SK-N-SH (cell line): ENCODE measurements around the gene XRN2. TPM values are rescaled to one million over a fixed set of nuclear protein-coding genes. Genes with fewer than 3 reads are reported as not detected.

Experiments
- CTCF ChIA-PET: fragments of 300-600, 350-600 bp; formaldehyde crosslinking; extraction: SDS; loops from one replicate; lab custom pipeline; 2021; lab: Yijun Ruan, JAX
- POLR2A ChIA-PET: fragments of 350-600 bp; sonication (Branson Sonifier 250); formaldehyde crosslinking; extraction: SDS; loops from one replicate; lab custom pipeline; 2020; ENCODE audit warnings: antibody characterized with exemption, inconsistent platforms; lab: Yijun Ruan, JAX
- DNase-seq: peaks from one replicate; pipeline ENCODE4 v3.0.0; 2012
- H2AFZ ChIP-seq: fragments of 200-600 bp; sonication (generic); 2 replicates; pipeline ENCODE4 v1.8.1; 2016; ENCODE audit warnings: antibody characterized with exemption, mild to moderate bottlenecking, low read depth
- H3F3A ChIP-seq: fragments of 200-600 bp; sonication (generic); replicated peaks from 2 replicates; pipeline ENCODE3; 2016; ENCODE audit warnings: antibody characterized with exemption, mild to moderate bottlenecking; ENCODE audit not compliant: insufficient read depth
- H3K27ac ChIP-seq, 2 experiments: fragments of 200-500 bp in 1 of 2; fragments of 200-600 bp in 1 of 2; sonication (Bioruptor generic) in 1 of 2; sonication (generic), shearing (Covaris generic) in 1 of 2; 2 replicates each; pipeline versions ENCODE4 v1.5.1 to v1.6.1; 2014 to 2016; ENCODE audit warnings: low read depth in 2 of 2, inconsistent platforms in 1 of 2, low read length in 1 of 2, mild to moderate bottlenecking in 1 of 2, mixed read lengths in 1 of 2
- H3K27me3 ChIP-seq: fragments of 200-600 bp; sonication (generic), shearing (Covaris generic); 2 replicates; pipeline ENCODE4 v1.6.1; 2016; ENCODE audit warnings: mixed run types; ENCODE audit not compliant: insufficient read depth
- H3K36me3 ChIP-seq, 2 experiments: fragments of 200-500 bp in 1 of 2; fragments of 200-600 bp in 1 of 2; sonication (Bioruptor generic) in 1 of 2; sonication (generic) in 1 of 2; replicated peaks in 1 of 2; 2 replicates each; pipeline versions ENCODE3 to v1.5.1; 2014 to 2016; ENCODE audit warnings: low read length in 1 of 2, mild to moderate bottlenecking in 1 of 2; ENCODE audit not compliant: insufficient read depth in 2 of 2, control insufficient read depth in 1 of 2
- H3K4me1 ChIP-seq, 2 experiments: fragments of 200-500 bp in 1 of 2; fragments of 200-600 bp in 1 of 2; sonication (Bioruptor generic) in 1 of 2; sonication (generic), shearing (Covaris generic) in 1 of 2; 2 replicates each; pipeline versions ENCODE4 v1.5.1 to v1.6.1; 2014 to 2016; ENCODE audit warnings: low read depth in 1 of 2, low read length in 1 of 2, mixed run types in 1 of 2; ENCODE audit not compliant: insufficient read depth in 2 of 2, control insufficient read depth in 1 of 2
- H3K4me2 ChIP-seq: fragments of 200-600 bp; sonication (generic), shearing (Covaris generic); 2 replicates; pipeline ENCODE4 v1.6.1; 2017; ENCODE audit warnings: mixed run types
- H3K4me3 ChIP-seq, 2 experiments: fragments of 200-500 bp in 1 of 2; fragments of 200-600 bp in 1 of 2; sonication (Bioruptor generic) in 1 of 2; sonication (generic), shearing (Covaris generic) in 1 of 2; 2 replicates each; pipeline versions ENCODE4 v1.5.1 to v1.8.1; 2014 to 2016; ENCODE audit warnings: low read depth in 2 of 2, inconsistent platforms in 1 of 2, low read length in 1 of 2, mild to moderate bottlenecking in 1 of 2, mixed read lengths in 1 of 2, moderate library complexity in 1 of 2
- H3K79me2 ChIP-seq: fragments of 200-600 bp; sonication (generic); 2 replicates; pipeline ENCODE4 v1.8.1; 2017; ENCODE audit warnings: mild to moderate bottlenecking; ENCODE audit not compliant: insufficient read depth
- H3K9ac ChIP-seq: fragments of 200-600 bp; sonication (generic); 2 replicates; pipeline ENCODE4 v1.6.1; 2017; ENCODE audit warnings: mixed run types
- H3K9me2 ChIP-seq: fragments of 200-600 bp; sonication (generic); 2 replicates; pipeline ENCODE4 v1.6.1; 2017; ENCODE audit warnings: mixed run types
- H3K9me3 ChIP-seq: fragments of 200-600 bp; sonication (generic); 2 replicates; pipeline ENCODE4 v1.6.1; 2017; ENCODE audit warnings: mixed run types, mild to moderate bottlenecking, moderate library complexity
- H4K20me1 ChIP-seq: fragments of 200-600 bp; sonication (generic); 2 replicates; pipeline ENCODE4 v1.6.1; 2017; ENCODE audit warnings: mild to moderate bottlenecking, mixed run types; ENCODE audit not compliant: insufficient read depth
- CHD2 ChIP-seq: fragments of 150-350 bp; IDR thresholded peaks from 2 replicates; pipeline ENCODE4 v1.6.1; 2018; ENCODE audit warnings: low read length; ENCODE audit not compliant: partially characterized antibody
- EZH2phosphoT487 ChIP-seq: fragments of 200-600 bp; sonication (generic); IDR thresholded peaks from 2 replicates; pipeline ENCODE4 v1.6.1; 2017; ENCODE audit warnings: low read depth, mixed run types, mild to moderate bottlenecking, antibody characterized with exemption, moderate library complexity, borderline replicate concordance
- FOSL2 ChIP-seq: IDR thresholded peaks from 2 replicates; pipeline ENCODE4 v1.4.0; 2012; ENCODE audit warnings: low read depth, mild to moderate bottlenecking, moderate library complexity, borderline replicate concordance
- FOXJ3 ChIP-seq: sonication (generic); formaldehyde crosslinking; IDR thresholded peaks from 2 replicates; pipeline ENCODE4 v1.5.1; 2020; ENCODE audit warnings: mild to moderate bottlenecking, missing genetic modification reagents
- GATA2 ChIP-seq: sonication (generic); formaldehyde crosslinking; IDR thresholded peaks from 2 replicates; pipeline ENCODE4 v1.5.0; 2020; ENCODE audit warnings: mild to moderate bottlenecking, missing genetic modification reagents
- MEF2A ChIP-seq: IDR thresholded peaks from 2 replicates; pipeline ENCODE4 v1.4.0; 2012; ENCODE audit warnings: low read depth, borderline replicate concordance
- PBX3 ChIP-seq: IDR thresholded peaks from 2 replicates; pipeline ENCODE4; 2012
- RCOR1 ChIP-seq: fragments of 150-350 bp; IDR thresholded peaks from 2 replicates; pipeline ENCODE4 v1.6.1; 2017; ENCODE audit warnings: antibody characterized with exemption, low read length
- REST ChIP-seq: IDR thresholded peaks from 2 replicates; pipeline ENCODE4 v1.6.1; 2012; ENCODE audit warnings: mild to moderate bottlenecking, low read depth, low read length, moderate library complexity
- TAF1 ChIP-seq: IDR thresholded peaks from 2 replicates; pipeline ENCODE4 v1.6.1; 2012; ENCODE audit warnings: low read depth, mild to moderate bottlenecking, low read length, moderate library complexity, borderline replicate concordance
- TCF12 ChIP-seq: IDR thresholded peaks from 2 replicates; pipeline ENCODE4 v1.4.0; 2012
- USF1 ChIP-seq: IDR thresholded peaks from 2 replicates; pipeline ENCODE4 v1.4.0; 2012; ENCODE audit warnings: low read depth, borderline replicate concordance
- WGBS: methylation state at CpG from one replicate; pipeline ENCODE4 v1.1.6; 2017; ENCODE audit warnings: low lambda C conversion rate; 5-methylcytosine and 5-hydroxymethylcytosine counted together
- polyA plus RNA-seq, 3 experiments: library from polyadenylated mRNA; depleted of rRNA; stranded (reverse); fragments of >200 nt; gene quantifications; 2 replicates each; pipeline ENCODE4 v1.2.3, GENCODE V29; 2012

Gene XRN2
- polyA plus RNA-seq, 1 of the 3 experiments (the other 2 are of a cell fraction), result 44.5 TPM

GRCh38 chr20:21339499-21339898, 36.4 kb downstream of the XRN2 start:
- Histone ChIP-seq H3K4me2 (no peak overlapping the region), H2AFZ (no peak overlapping the region), H3K4me1 (peaks cover 3 to 5% of the 10 kb centered on the region in 2 experiments; a peak in 2 of 4 replicates), H3F3A (peaks cover 3% of the 10 kb centered on the region), H3K9me3 (no peaks in the 10 kb centered on the region), H3K27me3 (no peaks in the 10 kb centered on the region), H3K36me3 (peaks cover 70 to 83% of the 10 kb centered on the region in 2 experiments), H3K4me3 (no peak overlapping the region), H3K27ac (no peak overlapping the region), H4K20me1 (no peaks in the 10 kb centered on the region), H3K79me2 (peaks cover 13% of the 10 kb centered on the region; the same call in 1 of the 2 replicates), H3K9me2 (no peaks in the 10 kb centered on the region), H3K9ac (no peak overlapping the region)
- CTCF ChIA-PET, result no interaction called here
- POLR2A ChIA-PET, result no interaction called here
- TF ChIP-seq TCF12 (no peak), USF1 (no peak), PBX3 (no peak), FOXJ3 (CRISPR knock-in tag) (no peak), RCOR1 (no peak), REST (no peak), MEF2A (no peak), CHD2 (no peak), TAF1 (no peak), FOSL2 (no peak), EZH2phosphoT487 (no peak), GATA2 (CRISPR knock-in tag) (no peak)
- WGBS, result 96% methylated on average over 3 of the region's 3 CpGs
- DNase-seq, result no peak
